Breast epithelium (tissue), 3 donors: ENCODE measurements around the gene ISLR.

Experiments
- POLR2A ChIP-seq: fragments of 450-650 bp; IDR thresholded peaks from one replicate; pipeline ENCODE4 v1.6.1; 2016; ENCODE audit warnings: antibody characterized with exemption, mild to moderate bottlenecking, moderate library complexity
- TF ChIP-seq, protein P1 (sequence below), 3 donors: fragments of 450-650 bp; IDR thresholded peaks; one replicate each; pipeline ENCODE4 v1.5.1; 2016 to 2017; ENCODE audit warnings: antibody characterized with exemption in 3 of 3, mild to moderate bottlenecking in 3 of 3, moderate library complexity in 3 of 3

DNA sequence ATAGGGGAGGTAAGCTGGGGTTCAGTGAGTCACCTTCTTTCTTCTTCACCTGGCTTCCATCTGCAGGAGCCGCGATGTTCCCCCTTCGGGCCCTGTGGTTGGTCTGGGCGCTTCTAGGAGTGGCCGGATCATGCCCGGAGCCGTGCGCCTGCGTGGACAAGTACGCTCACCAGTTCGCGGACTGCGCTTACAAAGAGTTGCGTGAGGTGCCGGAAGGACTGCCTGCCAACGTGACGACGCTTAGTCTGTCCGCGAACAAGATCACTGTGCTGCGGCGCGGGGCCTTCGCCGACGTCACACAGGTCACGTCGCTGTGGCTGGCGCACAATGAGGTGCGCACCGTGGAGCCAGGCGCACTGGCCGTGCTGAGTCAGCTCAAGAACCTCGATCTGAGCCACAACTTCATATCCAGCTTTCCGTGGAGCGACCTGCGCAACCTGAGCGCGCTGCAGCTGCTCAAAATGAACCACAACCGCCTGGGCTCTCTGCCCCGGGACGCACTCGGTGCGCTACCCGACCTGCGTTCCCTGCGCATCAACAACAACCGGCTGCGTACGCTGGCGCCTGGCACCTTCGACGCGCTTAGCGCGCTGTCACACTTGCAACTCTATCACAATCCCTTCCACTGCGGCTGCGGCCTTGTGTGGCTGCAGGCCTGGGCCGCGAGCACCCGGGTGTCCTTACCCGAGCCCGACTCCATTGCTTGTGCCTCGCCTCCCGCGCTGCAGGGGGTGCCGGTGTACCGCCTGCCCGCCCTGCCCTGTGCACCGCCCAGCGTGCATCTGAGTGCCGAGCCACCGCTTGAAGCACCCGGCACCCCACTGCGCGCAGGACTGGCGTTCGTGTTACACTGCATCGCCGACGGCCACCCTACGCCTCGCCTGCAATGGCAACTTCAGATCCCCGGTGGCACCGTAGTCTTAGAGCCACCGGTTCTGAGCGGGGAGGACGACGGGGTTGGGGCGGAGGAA lies 40.5 kb upstream of the ISLR start:
- TF ChIP-seq, protein P1, sequence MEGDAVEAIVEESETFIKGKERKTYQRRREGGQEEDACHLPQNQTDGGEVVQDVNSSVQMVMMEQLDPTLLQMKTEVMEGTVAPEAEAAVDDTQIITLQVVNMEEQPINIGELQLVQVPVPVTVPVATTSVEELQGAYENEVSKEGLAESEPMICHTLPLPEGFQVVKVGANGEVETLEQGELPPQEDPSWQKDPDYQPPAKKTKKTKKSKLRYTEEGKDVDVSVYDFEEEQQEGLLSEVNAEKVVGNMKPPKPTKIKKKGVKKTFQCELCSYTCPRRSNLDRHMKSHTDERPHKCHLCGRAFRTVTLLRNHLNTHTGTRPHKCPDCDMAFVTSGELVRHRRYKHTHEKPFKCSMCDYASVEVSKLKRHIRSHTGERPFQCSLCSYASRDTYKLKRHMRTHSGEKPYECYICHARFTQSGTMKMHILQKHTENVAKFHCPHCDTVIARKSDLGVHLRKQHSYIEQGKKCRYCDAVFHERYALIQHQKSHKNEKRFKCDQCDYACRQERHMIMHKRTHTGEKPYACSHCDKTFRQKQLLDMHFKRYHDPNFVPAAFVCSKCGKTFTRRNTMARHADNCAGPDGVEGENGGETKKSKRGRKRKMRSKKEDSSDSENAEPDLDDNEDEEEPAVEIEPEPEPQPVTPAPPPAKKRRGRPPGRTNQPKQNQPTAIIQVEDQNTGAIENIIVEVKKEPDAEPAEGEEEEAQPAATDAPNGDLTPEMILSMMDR (IDR thresholded peaks at IDR 0.05): no peak
- TF ChIP-seq POLR2A: no peak
